Measurements from ENCODE around the gene SNCA.

GRCh38 chr4:89800012-89800516 lies 36.9 kb downstream of the SNCA start:
- TF ChIP-seq EZH2 (IDR thresholded peaks at IDR 0.05; ENCODE audit: borderline replicate concordance, low read length), result no peak
- TF ChIP-seq CTCF (IDR thresholded peaks at IDR 0.05; ENCODE audit: low read length), result no peak
